NCI-H1092 (cell line): ENCODE measurements around the gene LAMA3.

ENCODE experiments used
- DNase-seq: peaks from one replicate; lab custom pipeline; 2025; lab: John Stamatoyannopoulos, UW

LAMA3 gene

DNA sequence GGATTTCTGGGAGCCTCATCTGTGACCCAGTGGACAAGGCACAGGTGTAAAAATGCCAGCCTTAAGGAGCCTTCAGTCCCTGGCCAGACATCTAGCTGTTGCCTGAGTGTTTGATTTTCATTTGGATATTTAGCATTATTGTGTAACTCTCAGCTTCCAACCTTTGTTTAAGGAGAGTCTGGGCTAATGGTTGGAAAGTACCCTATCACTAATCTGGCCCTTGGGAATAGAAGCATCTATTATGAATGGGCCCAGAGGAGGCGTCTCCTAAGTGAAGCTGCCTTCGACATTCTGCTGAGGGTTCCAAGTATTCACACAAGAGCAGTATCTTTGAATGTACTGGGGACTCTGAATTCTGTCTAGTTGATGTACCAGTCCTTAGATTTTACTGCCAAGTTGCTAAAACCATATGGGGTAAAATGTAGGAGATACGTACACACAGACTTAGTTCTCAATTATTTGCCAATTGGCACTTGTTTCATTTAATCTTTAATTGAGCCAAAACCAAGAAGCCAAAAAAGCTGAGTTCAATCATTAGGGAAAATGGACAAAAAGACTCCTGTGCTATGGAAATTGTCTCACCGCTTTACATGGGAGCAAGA lies 19.3 kb upstream of the LAMA3 start:
- DNase-seq, result no peak

DNA sequence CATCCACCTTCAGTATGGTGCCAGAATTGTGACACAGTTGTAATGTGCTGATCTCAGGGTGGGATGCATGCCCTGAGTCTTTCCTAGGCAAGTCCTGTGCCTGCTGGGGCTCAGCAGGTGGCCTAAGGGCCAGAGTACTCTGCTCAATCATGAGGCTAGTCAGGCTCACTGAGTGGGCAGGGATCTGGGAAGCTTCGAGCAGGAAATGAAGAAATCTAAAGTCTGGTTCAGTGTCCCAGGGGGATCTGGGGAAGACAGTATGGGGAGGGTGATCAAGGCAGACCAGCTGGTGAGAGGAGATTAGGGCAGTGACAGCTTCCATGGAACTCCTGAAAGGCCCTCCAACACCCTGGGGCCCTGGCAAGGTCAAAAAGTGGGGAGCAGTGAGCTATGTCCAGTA lies 17.7 kb upstream of the LAMA3 start:
- no peak for DNase-seq

DNA sequence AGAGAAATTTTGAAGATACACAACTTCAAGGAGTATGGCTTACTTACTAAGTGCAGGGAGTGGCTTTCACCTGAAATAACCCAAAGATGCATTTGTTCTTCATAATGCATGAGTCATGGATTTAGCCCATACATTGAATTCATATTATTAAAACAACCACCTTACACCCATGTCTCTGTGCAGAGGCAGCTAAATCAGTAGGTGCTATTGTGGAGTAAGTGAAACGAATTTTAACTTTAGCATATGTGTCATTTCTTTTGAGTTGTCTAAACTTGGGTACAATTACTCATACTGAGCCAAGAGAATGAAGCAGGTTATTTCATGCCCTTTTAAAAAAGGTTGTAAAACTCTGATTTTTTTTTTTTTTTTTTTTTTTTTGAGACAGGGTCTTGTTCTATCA lies 15.5 kb upstream of the LAMA3 start:
- DNase-seq, result no peak

DNA sequence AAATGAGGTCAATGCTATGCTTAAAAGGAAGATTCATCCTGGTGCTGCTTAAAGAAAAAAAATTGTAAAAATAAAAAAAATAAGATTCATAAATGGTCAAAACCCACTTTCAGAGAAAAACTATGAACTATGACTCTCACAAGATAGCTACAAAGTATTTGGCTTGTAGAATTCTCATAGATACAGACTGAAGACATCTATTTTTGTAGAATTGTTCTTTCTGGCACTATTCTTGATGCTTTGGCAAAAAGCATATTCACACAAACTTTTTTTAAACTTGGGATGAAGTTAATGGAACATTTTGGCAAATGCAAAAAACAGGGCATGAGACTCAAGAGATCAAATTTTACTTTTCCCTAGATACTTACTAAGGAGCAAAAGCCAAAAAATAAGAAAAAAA lies 14.0 kb upstream of the LAMA3 start:
- DNase-seq, result no peak

DNA sequence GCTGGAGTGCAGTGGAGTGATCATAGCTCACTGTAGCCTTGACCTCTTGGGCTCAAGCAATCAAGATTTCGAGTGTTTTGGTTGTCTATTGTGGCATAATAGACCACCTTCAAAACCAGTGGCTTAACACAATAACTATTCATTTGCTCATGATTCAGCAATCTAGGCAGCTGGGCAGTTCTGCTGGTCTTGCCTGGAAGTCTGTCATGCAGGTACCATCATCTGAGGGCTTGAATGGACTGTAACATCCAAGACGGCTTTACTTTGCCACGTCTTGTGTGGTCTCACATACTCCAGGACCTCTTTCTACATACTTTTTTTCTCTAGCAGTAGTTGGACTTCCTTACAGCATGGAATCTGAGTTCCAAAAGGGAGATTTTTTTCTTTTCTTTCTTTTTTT lies 13.4 kb upstream of the LAMA3 start:
- DNase-seq, result no peak

DNA sequence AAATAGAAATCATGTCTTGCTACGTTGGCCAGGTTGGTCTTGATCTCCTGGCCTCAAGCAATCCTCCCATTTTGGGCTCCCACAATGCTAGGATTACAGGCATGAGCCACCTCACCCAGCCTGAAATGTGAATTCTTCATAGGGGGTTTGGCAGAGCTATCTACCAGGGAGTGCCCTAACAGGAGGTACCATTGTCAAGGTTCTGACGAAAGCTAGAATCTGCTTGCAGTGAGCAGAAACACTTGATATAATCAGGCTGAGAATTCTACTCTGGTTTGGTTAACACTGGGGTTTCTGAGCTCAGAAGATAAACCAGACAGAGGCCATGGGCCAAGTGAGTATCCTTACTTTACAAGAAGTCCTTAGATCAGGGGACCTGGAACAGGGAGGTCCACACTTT lies 7.2 kb upstream of the LAMA3 start:
- no peak for DNase-seq

DNA sequence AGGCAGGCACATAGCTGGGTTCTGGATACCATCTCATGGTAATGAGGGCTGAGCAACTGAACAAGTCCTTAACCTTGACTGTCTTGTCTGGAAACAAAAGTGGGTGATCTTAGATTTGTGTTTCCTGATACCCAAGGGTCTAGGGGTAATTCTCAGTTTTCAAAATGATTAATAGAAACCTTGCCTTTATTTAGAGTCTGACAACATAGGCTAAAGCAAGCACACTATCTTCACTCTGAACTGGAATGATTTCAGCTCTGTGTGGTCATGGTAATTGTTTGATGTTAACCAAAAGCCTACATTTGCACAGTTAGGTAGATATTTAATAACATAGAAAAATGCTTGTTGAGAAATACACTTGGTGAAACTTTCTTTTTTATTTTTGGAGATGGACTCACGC lies 6.8 kb upstream of the LAMA3 start:
- no peak for DNase-seq

DNA sequence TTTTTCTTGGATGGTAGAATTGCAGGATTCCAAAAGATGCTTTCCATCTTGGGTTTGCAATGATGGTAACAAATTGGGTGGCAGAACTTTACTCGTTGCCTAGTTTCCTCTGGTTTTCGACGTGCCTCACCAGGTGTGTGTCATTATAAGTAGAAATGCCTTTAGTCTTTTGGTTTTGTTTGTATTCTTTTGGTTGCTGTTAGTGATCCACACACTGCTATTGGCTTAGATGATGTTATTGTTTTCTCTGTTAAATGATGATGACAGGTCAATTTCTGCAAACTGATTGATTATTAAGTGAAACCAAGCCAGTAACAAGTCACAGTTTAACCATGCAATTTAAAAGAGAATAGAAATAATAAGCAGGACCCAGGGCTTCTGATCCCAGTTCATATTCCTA lies 6.1 kb upstream of the LAMA3 start:
- no peak for DNase-seq

DNA sequence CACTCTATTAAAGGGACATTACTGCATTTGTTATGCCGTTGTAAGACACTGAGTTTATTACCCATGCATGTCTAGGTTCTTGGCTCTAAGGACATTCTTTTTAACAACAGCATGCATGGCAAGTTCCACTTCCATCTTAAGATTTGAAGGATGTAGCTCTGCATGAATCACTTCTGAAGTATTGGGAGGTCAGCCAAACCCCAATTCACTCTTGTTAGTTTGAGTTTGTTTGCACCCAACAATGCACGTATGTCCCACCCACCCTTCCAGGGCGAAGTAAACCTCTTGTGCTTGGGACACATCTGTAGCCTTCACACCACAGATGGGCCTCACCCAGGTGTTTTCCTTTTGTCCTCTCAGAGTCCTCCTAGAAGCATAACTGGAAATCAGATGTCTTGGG lies 5.6 kb upstream of the LAMA3 start:
- no peak for DNase-seq

DNA sequence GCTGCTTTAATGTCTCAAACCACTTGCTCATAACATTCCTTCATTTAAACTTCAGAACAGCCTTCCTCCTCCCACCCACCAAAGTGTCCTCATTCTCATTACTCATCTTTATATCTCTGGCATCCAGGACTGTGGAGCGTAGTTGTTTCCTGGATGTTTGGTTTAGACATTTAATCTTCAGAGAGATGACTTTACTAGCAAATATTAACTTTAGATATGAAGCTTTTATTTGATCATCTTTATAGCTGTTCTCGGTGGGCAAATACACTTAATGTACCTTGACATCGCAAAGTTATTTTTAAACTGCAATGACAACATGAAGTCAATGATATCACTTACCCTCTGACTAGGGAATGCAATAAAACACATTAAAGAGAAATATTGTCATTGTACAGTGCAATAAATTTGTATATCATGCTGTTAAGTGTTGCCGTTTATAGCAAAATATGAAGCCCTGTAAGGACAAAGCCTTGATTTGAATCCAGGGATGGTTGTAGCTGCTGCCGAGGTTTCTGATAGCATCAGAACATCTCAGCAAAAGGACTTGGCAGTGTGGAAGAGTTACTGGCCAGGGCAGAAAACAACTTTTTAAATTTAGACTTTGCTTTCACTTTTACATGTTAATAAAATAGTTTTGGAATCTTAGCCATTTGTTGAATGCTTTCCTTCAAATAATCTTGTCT lies 4.6 kb upstream of the LAMA3 start:
- no peak for DNase-seq

DNA sequence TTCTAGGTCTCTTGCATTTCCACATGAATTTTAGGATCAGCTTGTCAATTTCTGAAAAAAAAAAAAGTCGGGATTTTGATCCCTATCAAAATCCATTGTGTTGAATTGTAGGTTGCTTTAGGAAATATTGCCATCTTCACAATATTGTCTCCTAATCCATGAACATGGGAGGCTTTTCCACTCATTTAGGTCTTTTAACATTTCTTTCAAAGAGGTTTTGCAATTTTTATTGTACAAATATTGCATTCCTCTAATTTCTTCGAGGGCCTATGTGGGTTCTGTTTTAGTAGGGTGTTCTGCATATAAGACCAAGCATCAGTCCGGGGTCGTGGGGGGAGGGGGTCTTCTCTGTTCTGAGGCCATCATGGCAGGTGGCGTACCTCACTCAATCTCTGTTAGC lies 725 bp upstream of the LAMA3 start:
- no peak for DNase-seq

DNA sequence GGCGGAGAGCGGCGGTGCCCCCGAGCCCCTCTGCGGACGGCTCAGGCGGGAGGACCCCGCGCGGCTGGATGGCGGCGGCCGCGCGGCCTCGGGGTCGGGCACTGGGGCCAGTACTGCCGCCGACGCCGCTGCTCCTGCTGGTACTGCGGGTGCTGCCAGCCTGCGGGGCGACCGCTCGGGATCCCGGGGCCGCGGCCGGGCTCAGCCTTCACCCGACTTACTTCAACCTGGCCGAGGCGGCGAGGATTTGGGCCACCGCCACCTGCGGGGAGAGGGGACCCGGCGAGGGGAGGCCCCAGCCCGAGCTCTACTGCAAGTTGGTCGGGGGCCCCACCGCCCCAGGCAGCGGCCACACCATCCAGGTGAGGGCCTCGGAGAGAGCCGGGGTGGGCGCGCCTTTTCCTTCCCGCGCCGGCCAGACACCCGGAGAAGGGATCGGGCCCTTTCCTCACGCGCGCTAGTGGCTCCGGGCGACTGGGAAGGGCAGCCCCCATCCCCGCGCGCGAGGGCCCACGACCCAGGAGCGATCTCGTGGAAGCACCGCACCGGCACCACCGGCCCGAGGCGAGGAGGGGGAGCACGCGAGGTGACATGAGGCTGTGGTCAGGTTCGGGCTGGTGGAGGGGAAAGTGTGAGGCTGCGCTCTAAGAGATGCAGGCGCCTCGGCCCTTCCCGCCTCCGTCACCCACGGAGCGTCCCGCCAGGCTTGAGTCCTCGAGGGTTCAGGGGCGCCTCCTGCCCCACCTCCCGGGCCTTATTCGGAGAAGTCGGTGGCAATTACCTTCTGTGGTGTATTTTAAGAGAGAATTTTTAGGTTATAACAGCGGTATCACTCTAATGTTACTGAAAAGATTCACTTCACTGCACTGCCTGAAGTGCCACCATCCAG lies 607 bp downstream of the LAMA3 start:
- no peak for DNase-seq

DNA sequence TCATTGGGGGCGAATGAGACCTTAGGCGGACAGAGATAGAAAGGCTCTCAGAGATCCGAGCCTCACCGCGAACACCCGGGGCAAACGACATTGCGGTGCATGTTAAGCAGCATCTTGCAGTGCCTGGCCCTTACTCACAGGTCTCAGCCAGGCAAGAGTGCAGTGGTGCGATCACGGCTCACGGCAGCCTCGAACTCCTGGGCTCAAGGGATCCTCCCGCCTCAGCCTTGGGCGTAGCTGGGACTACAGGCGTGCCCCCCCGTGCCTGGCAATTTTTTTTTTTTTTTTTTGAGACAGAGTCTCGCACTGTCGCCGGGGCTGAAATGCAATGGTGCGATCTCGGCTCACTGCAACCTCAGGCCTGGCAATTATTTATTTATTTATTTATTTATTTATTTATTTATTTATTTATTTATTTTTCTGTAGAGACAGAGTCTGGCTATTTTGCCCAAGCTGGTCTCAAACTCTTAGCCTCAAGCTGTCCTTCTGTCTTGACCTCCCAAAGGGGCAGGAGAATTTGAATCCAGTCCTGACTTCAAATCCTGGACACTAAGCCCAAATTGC lies 1.3 kb downstream of the LAMA3 start:
- no peak for DNase-seq

DNA sequence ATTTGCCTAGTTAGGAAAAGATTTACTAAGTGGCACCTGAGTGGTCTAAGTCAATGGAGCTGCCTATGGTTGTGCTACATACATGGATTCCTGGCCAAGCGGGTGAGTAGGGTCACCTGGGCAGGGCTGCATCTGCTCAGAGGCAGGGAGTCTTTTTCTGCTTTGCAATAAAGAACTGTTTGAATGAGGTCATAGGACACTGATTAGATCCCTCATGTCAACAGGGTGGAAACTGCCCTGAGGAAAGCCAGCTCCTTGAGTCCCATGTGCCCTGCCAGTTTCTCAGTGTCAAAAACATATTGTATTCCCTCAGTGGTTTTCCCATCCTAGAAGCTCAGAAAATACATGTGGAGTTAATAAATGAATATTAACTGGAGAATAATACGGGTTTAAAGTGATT lies 4.6 kb downstream of the LAMA3 start:
- no peak for DNase-seq

DNA sequence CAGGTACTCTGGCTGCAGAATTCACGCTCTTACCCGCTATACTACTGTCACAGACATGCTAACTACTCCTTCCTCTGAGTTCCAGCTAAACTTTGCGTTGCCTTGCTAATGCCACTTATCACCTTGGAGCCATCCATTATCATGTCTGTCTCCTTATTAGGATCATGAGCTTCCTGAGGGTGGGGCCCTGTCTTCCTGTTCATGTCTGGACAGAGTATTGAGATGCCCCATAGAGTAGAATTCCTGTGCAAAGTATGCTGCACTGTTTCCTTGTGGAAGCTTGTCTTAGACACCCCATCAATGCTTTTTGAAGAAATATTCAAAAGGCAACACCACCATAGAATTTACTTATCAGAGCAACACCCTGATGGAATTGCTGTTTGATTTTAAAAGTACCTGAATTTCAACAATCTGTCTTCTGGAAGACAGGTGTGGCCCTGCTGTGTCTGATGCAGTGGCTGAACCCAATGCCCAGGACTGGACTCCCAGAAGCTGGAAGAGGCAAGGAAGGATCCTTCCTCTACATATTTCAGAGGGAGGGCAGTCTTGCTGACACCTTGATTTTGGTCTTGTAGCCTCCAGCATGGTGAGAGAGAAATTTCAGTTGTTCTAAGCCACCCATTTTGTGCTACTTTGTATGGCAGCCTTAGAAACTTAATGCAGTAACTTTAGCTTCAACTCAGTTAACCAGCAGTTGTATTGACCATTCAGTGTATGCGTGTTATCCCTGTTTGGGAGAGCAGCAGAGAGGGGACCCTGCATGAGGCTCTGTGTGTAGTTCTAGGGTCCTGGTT lies 5.6 kb downstream of the LAMA3 start:
- DNase-seq, result no peak

DNA sequence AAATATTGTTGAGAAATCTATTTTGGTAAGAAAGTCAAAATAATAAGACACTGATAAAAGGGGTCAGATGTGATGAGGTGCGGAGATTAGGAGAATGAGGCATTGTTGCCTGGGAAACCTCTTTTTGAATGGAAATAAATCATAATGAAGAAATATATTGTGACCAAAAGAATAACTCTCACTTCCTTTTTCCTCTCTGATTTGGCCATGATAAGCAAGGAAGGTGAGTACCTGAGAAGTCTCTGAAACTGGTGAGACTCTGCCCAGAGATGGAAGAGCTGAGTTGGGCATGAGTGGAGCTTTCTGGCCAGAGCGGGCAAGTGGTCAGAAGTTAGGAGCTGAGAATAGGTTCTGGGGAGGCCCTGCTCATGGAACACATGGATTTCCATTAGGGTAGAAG lies 11.8 kb downstream of the LAMA3 start:
- DNase-seq, result no peak

DNA sequence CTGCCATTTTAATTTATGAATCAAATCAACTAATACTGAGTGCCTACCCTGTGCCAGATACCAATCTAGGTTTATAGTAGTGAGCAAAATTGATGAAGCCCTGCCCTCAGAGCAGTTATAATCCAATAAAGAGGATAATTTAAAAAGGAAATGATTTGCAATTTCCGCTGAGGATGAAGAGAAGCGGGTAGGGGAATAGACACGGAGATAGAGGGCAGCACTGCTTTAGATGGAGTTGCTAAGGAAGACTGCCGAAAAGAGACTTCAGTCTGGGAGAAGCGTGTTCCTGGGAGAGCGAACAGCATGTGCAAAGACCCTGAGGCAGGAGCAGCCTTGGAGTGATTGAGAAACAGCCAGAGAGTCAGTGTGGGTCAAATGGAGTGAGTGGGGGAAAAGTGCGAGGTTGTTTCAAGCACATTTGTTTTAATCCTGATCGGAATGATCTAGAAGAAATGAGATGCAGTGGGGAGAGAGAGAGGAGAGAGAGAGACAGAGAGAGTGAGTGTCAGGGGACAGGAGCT lies 12.4 kb downstream of the LAMA3 start:
- DNase-seq, result no peak

DNA sequence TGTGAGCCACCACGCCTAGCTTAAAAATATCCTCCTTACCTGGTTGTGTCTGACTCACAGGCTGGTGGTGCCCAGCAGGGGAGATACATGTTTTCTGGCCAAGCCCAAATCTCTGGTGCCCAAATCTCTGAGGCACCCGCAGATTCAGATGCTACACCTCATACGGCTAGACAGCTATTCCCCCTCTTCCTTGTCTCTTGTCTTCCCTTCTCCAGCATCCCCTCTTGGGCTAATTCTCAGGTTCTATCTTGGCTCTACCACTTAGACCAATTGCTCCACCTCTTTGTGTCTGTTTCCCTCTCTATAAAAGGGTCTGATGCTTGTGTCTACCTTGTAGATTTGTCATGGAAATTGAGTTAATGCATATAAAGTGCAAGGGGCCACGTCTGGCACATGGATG lies 13.4 kb downstream of the LAMA3 start:
- no peak for DNase-seq

DNA sequence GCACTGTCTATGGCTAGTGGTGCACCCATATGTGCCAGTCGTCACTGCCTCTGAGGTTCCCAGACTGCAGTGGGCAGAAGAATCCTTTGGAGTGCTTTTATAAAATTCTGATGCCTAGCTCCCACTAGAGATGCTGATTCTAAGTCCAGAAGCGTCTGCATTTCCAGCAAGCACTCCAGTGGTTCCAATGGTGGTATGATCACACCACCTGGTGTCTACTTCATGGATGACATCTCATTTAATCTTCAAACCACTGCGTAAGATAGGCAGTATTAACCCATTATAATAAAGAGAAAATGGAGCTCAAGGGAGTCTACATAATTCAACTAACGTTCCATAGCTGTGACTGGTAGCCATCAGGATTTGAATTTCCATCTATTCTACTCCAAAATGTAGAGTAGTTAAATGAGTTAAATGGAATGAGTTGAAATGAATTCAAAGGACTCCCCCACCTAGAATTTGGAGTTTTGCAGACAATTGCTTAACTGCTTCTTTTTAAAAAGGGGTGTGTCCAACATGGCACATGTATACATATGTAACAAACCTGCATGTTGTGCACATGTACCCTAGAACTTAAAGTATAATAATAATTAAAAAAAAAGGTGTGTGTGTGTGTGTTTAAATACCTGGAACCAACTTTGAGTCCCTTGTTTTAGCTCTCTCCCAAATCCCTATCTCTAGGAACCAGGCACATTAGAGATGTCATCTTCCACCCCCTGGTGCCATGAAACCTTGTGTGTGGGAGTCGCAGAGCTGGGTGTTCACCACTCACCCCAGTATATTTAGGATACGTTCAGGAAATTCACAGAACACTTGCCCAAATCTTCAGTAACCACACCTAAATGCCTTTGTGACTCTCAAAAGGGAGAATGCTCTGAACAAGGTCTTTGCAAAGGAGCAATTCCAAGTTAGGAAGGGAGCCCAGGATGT lies 14.1 kb downstream of the LAMA3 start:
- DNase-seq, result no peak

DNA sequence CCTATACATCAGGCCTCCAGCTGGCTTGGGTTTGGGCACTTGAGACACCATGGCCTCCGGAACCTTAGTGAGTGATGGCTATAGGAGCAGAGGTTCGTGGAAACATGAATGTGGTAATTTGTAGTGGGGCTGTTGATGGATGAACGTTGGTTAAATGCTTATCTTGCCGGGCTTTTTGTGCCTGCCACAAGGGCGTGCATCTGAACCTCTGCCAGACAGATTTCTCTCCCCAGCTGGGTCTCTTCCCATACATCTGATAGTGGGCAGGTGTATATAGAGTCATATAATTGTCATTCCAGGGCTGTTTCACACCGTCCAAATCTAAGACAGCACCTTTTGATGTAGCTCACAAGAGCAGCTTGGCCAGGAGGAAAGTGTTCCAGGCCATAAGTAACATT lies 14.7 kb downstream of the LAMA3 start:
- DNase-seq, result no peak

DNA sequence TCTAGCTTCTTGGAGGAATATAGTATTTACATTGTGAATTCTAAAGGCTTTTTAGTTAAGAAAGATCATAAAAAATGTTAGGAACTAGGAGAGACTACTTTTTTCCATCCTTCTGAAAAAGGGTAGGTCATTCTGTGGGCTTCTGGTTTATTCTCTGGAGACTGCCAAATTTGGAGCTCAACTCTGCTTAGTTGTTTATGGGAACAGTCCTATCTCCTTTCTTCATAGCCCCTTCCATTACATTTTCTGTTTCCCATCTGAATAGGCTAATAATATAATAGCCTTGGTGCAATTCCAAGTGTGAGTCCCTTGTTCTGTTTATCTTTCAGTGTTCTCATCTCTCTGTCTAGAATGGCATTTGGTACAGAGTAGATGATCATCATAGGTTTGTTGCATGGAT lies 15.6 kb downstream of the LAMA3 start:
- no peak for DNase-seq
